ENCODE data around the gene LRRC9. TPM values are rescaled to one million over a fixed set of nuclear protein-coding genes. Genes with fewer than 3 reads are reported as not detected.
A peak's percentile ranks its signal among the peaks of the same experiment; 100 is the strongest.

Gene LRRC9
- total and polyA plus RNA-seq, 2 donors (not counting 1 experiment from before 2014, with no cell fraction given): not detected

GRCh38 chr14:60095231-60095630 lies 175.3 kb downstream of the LRRC9 start:
- Histone ChIP-seq H4K20me1 (ENCODE audit: control insufficient read depth, insufficient read depth, low read length, poor library complexity, severe bottlenecking) (no peaks in the 10 kb centered on the region), H3K4me1 (ENCODE audit: control insufficient read depth in 2 of 2, insufficient read depth in 2 of 2, low read length in 2 of 2) (peaks cover 19 to 21% of the 10 kb centered on the region in 2 donors), H3K27ac (ENCODE audit: low read length in 2 of 2) (no peak overlapping the region), H3K36me3 (replicated peaks in 1 of 2; ENCODE audit: control extremely low read depth in 1 of 2, control insufficient read depth in 1 of 2, extremely low read depth in 1 of 2, insufficient read depth in 2 of 2, low read length in 1 of 2) (peaks cover 0 to 4% of the 10 kb centered on the region in 2 experiments), H3K9me3 (ENCODE audit: control extremely low read depth in 1 of 3, control insufficient read depth in 2 of 3, insufficient read depth in 1 of 3, low read length in 2 of 3) (no peaks in the 10 kb centered on the region), H3K79me2 (ENCODE audit: control insufficient read depth, insufficient read depth, low read length) (peaks cover 73% of the 10 kb centered on the region), H3K9ac (ENCODE audit: low read length) (no peak overlapping the region), H3K27me3 (replicated peaks in 1 of 4; ENCODE audit: control extremely low read depth in 1 of 4, control insufficient read depth in 3 of 4, insufficient read depth in 4 of 4, low read length in 3 of 4) (no peaks in the 10 kb centered on the region), H3K4me2 (replicated peaks; ENCODE audit: low read depth, low read length, poor library complexity, severe bottlenecking) (no peak overlapping the region), H3K4me3 (ENCODE audit: control extremely low read depth in 1 of 5, extremely low read depth in 1 of 5, insufficient read depth in 1 of 5, low read depth in 2 of 5, low read length in 4 of 5) (no peak overlapping the region), H2AFZ (ENCODE audit: insufficient read depth, low read depth, low read length, poor library complexity, severe bottlenecking) (no peak overlapping the region)
- ATAC-seq (ENCODE audit: low read depth) (no peak), DNase-seq (peak; percentile 36)
- no peak for TF ChIP-seq CTCF (IDR thresholded peaks at IDR 0.05)
- TF ChIP-seq EZH2 (IDR thresholded peaks at IDR 0.05; ENCODE audit: borderline replicate concordance, insufficient read depth, low read depth, low read length, poor library complexity, severe bottlenecking): no peak
- H3K9me3 Mint-ChIP-seq (ENCODE audit: insufficient read depth): no peaks in the 10 kb centered on the region
- no peak overlapping the region for H3K4me3 Mint-ChIP-seq
- intact Hi-C loops (cut with micrococcal nuclease): loop anchor here (10.0 kb wide), 1 partner anchor 630 kb away; the partner anchor contains the start of gene SIX4
- ChIA-PET CTCF (interaction anchor here (1.1 kb wide), 1 partner anchor 125 kb away, joined by 3 read pairs; no protein-coding TSS in a partner anchor), POLR2A (no interaction called here)
- no peak overlapping the region for H3K27ac Mint-ChIP-seq
- H3K4me1 Mint-ChIP-seq: peaks cover 44% of the 10 kb centered on the region
- H3K27me3 Mint-ChIP-seq: no peaks in the 10 kb centered on the region

GRCh38 chr14:60095781-60096450 lies 176.0 kb downstream of the LRRC9 start:
- Mint-ChIP-seq H3K27me3 (no peaks in the 10 kb centered on the region), H3K27ac (no peak overlapping the region), H3K4me3 (no peak overlapping the region), H3K9me3 (ENCODE audit: insufficient read depth) (no peaks in the 10 kb centered on the region), H3K4me1 (peaks cover 44% of the 10 kb centered on the region)
- H3K9ac ChIP-seq (ENCODE audit: low read length): no peak overlapping the region
- no peaks in the 10 kb centered on the region for H3K9me3 ChIP-seq (ENCODE audit: control extremely low read depth in 1 of 3, control insufficient read depth in 2 of 3, insufficient read depth in 1 of 3, low read length in 2 of 3)
- no peaks in the 10 kb centered on the region for H3K27me3 ChIP-seq (replicated peaks in 1 of 4; ENCODE audit: control extremely low read depth in 1 of 4, control insufficient read depth in 3 of 4, insufficient read depth in 4 of 4, low read length in 3 of 4)
- intact Hi-C loops (cut with micrococcal nuclease): loop anchor here (10.0 kb wide), 1 partner anchor 629 kb away; the partner anchor contains the start of gene SIX4
- H3K27ac ChIP-seq (ENCODE audit: low read length in 2 of 2): no peak overlapping the region
- no peak for DNase-seq
- TF ChIP-seq CTCF (IDR thresholded peaks at IDR 0.05): no peak
- TF ChIP-seq EZH2 (IDR thresholded peaks at IDR 0.05; ENCODE audit: borderline replicate concordance, insufficient read depth, low read depth, low read length, poor library complexity, severe bottlenecking): no peak
- H3K4me3 ChIP-seq (ENCODE audit: control extremely low read depth in 1 of 5, extremely low read depth in 1 of 5, insufficient read depth in 1 of 5, low read depth in 2 of 5, low read length in 4 of 5): no peak overlapping the region
- H2AFZ ChIP-seq (ENCODE audit: insufficient read depth, low read depth, low read length, poor library complexity, severe bottlenecking): no peak overlapping the region
- ChIA-PET CTCF (interaction anchor here (1.1 kb wide), 1 partner anchor 126 kb away, joined by 3 read pairs; no protein-coding TSS in a partner anchor), POLR2A (no interaction called here)
- no peak for ATAC-seq (ENCODE audit: low read depth)
- peaks cover 80% of the 10 kb centered on the region for H3K79me2 ChIP-seq (ENCODE audit: control insufficient read depth, insufficient read depth, low read length)
- no peak overlapping the region for H3K4me2 ChIP-seq (replicated peaks; ENCODE audit: low read depth, low read length, poor library complexity, severe bottlenecking)
- 33% methylated on average over 1 of the region's 3 CpGs for WGBS (ENCODE audit: insufficient coverage)
- peaks cover 0 to 4% of the 10 kb centered on the region in 2 experiments for H3K36me3 ChIP-seq (replicated peaks in 1 of 2; ENCODE audit: control extremely low read depth in 1 of 2, control insufficient read depth in 1 of 2, extremely low read depth in 1 of 2, insufficient read depth in 2 of 2, low read length in 1 of 2)
- H3K4me1 ChIP-seq (ENCODE audit: control insufficient read depth in 2 of 2, insufficient read depth in 2 of 2, low read length in 2 of 2): peaks cover 18 to 20% of the 10 kb centered on the region in 2 donors
- H4K20me1 ChIP-seq (ENCODE audit: control insufficient read depth, insufficient read depth, low read length, poor library complexity, severe bottlenecking): no peaks in the 10 kb centered on the region

All from B cell (primary cell).